ENCODE data around the gene P2RX1.

P2RX1 gene

GRCh38 chr17:3889325-3890012 is 26.8 kb downstream of the P2RX1 start:
- DNase-seq (ENCODE audit: extremely low read depth in 1 of 2, low read depth in 1 of 2): no peak

- no peak for DNase-seq (ENCODE audit: extremely low read depth in 1 of 2, low read depth in 1 of 2)
Observed at GRCh38 chr17:3888343-3889171, 27.7 kb downstream of the P2RX1 start.

DNA sequence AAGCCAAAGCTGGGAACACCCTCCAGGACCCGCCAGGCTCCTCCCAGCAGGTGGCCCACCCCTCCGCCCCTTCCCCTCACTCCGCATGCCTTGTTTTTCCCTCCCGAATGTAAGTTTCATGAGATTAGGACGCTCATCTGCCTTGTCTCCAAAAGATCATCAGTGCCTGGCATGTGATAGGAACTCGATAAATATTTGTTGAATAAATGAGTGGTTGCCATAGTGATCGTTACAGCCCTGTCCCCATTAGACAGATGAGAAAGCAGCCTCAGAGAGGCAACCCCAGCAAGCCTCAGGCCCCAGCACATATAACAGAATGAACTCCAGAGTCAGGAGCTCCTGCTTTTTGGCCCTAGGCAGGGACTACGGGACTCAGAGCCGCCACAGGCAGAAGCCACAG is 28.5 kb downstream of the P2RX1 start:
- DNase-seq (ENCODE audit: extremely low read depth in 1 of 2, low read depth in 1 of 2): no peak

DNA sequence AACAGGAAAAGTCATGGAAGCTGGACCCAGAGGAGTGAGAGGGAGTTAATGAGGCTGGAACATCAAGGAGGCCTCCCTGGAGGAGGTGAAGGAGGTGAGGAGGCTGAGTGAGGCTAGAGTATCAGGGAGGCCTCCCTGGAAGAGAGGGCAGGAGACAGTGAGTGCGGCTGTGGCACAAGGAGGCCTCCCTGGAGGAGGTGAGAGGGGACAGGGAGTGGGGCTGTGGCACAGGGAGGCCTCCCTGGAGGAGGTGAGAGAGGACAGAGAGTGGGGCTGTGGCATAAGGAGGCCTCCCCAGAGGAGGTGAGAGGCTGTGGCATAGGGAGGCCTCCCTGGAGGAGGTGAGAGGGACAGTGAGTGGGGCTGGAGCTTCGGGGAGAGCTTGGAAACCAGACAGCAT is 28.9 kb downstream of the P2RX1 start:
- no peak for DNase-seq (ENCODE audit: extremely low read depth in 1 of 2, low read depth in 1 of 2)

GRCh38 chr17:3886776-3887175 is 29.5 kb downstream of the P2RX1 start:
- no peak for DNase-seq (ENCODE audit: extremely low read depth in 1 of 2, low read depth in 1 of 2)

GRCh38 chr17:3885970-3886369 is 30.3 kb downstream of the P2RX1 start:
- DNase-seq (ENCODE audit: extremely low read depth in 1 of 2, low read depth in 1 of 2): no peak

- no peak for DNase-seq (ENCODE audit: extremely low read depth in 1 of 2, low read depth in 1 of 2)
Observed at GRCh38 chr17:3885271-3885670, 31.0 kb downstream of the P2RX1 start.

GRCh38 chr17:3884188-3884587 is 32.1 kb downstream of the P2RX1 start:
- no peak for DNase-seq (ENCODE audit: extremely low read depth in 1 of 2, low read depth in 1 of 2)

GRCh38 chr17:3882276-3882675 is 34.0 kb downstream of the P2RX1 start:
- no peak for DNase-seq (ENCODE audit: extremely low read depth in 1 of 2, low read depth in 1 of 2)

GRCh38 chr17:3880983-3881382 is 35.3 kb downstream of the P2RX1 start:
- no peak for DNase-seq (ENCODE audit: extremely low read depth in 1 of 2, low read depth in 1 of 2)

DNA sequence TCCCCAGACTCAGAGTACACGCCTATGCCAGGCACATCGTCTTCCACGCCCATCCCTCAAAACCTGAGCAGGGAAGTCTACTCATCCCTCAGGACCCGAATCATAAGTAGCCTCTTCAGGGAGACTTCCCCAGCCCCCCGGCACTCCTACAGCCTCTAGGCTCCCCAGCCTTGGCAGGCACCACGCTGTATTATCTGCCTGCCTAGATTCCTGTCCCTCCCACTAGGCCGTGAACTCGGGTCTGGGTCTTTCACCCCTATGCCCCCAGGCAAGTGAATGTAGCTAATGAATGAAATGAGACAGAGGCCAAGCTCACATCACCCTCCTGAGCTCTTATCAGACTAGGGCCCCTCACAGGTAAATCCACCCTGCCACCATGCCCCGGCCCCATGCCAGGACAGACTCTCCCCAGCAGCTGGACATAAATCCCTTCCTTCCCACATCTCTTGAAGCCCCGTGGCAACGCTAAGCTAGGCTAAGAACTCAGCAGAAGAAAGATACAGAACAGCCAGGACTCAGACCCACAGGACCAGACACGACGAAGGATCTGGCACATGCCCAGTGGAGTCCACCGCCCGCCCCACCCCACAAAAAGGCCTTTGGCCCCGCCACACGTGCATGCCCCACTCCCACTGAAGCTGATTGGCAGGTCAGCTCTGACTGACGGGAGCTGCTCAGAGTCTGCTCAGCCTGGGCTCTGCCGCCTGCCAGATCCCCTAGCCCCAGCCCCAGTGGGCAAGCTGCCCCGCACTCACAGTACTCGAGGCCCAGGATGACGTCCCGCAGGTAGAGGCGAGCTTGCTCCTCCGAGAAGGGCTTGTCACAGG is 36.5 kb downstream of the P2RX1 start:
- DNase-seq (ENCODE audit: extremely low read depth in 1 of 2, low read depth in 1 of 2): no peak

DNA sequence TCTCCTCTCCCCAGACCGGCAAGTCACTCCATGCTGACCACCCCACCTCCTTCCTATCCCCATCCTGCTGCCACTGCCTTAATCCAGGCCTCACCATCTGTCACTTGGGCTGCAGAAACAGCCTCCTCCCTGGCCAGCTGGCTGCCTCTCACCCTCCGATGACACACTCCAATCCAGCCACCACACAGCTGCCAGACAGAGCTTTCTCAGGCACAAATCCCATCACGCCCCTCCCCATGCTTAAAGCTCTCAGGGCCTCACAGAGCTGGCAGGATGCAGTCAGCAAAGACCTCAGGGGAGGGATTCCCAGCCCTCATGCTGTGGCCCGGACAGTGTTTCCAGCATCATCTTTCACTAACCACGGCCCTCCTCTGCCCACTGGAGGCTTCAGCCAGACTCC is 37.1 kb downstream of the P2RX1 start:
- no peak for DNase-seq (ENCODE audit: extremely low read depth in 1 of 2, low read depth in 1 of 2)

DNA sequence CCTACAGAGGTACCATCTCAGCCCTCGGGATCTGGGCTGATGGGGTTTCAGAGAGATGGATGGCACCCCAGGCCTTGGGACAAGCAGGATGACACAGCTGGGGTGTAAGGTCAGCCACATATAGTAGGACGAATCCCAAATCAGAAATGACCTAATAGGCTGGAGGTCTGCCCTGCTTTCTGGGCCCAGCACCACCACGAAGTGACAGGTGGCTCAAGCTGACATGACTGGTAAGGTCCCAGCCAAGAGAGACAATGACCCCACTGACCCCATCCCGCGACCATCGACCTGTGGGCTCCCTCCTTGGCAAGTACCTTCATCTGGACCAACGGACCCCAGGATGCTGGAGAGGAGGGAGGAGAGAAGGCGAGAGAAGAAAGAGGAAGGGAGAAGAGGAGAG is 39.0 kb downstream of the P2RX1 start:
- no peak for DNase-seq (ENCODE audit: extremely low read depth in 1 of 2, low read depth in 1 of 2)

GRCh38 chr17:3875317-3875716 is 40.9 kb downstream of the P2RX1 start:
- DNase-seq (ENCODE audit: extremely low read depth in 1 of 2, low read depth in 1 of 2): no peak

GRCh38 chr17:3873862-3874261 is 42.4 kb downstream of the P2RX1 start:
- DNase-seq (ENCODE audit: extremely low read depth in 1 of 2, low read depth in 1 of 2): no peak

DNA sequence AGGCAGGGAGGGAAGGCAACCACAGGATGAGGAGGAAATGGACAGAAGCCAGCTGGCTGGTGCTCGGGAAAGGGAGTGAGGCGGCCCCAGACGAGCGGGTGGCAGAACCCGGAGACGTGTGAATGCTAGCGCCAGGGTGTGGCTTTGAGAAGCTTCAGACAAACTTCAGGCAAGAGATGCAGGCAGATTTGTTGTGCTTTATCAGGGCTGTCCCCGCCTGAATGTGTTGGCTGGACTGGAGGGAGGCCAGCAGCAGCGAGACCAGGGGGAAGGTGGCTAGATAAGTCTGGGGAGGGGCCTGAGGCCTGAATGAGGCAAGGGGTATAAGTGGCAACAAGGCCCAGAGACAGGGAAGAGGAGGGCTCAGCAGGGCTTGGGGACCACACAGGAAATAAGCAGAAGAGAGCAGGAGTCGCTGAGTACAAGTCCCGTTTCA is 45.4 kb downstream of the P2RX1 start:
- DNase-seq (ENCODE audit: extremely low read depth in 1 of 2, low read depth in 1 of 2): no peak

DNA sequence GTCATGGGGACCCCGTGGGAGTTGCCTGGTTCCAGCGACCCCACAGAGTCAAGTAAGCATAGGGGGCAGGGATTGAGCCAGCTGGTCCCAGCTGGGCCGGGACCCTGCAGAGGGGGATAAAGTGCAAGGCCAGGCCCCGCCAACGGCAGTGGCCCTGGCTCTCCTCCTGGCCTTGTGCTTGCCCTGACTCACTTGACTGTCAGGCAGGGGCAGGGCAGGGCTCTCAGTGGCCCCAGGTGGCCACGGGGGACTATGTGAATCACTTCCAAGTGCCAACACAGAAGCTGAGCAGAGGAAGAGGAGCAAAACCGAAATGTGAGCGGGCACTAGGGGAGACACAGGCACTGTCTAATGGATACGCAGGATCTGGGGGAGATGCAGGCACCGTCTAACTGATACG is 48.7 kb downstream of the P2RX1 start:
- DNase-seq (ENCODE audit: extremely low read depth in 1 of 2, low read depth in 1 of 2): no peak

GRCh38 chr17:3867106-3867505 is 49.2 kb downstream of the P2RX1 start:
- no peak for DNase-seq (ENCODE audit: extremely low read depth in 1 of 2, low read depth in 1 of 2)

GRCh38 chr17:3866276-3866675 is 50.0 kb downstream of the P2RX1 start:
- no peak for DNase-seq (ENCODE audit: extremely low read depth in 1 of 2, low read depth in 1 of 2)

- DNase-seq (ENCODE audit: extremely low read depth in 1 of 2, low read depth in 1 of 2): no peak
Observed at GRCh38 chr17:3865176-3865575, 51.1 kb downstream of the P2RX1 start.

DNA sequence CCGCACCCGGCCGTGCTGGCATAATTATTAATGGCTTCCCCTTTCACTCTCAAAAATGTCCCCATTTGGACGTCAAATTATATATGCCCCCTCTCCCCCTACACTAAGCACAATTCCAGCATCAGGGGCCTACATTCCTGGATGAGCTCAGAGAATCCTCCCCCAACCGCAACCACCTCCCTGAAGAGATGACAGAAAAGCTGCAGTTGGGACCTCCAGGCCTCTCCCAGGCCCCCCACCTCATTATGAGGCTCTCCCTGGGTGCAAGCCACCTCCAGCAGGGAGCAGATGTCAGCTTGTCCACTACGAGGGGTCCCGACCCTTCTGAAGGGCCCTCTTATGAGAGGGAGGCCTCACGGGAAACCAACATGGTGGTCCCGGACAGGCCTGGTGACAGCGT is 51.7 kb downstream of the P2RX1 start:
- DNase-seq (ENCODE audit: extremely low read depth in 1 of 2, low read depth in 1 of 2): no peak
